Measurements from ENCODE around the gene GPR161. TPM values are rescaled to one million over a fixed set of nuclear protein-coding genes. Genes with fewer than 3 reads are reported as not detected.

The GPR161 gene
- total RNA-seq, 2 experiments from 2014 or later, result not detected

- H3K4me1 ChIP-seq (ENCODE audit: insufficient read depth, low read length), result peaks cover 22% of the 10 kb centered on the region
- Mint-ChIP-seq H3K36me3 (ENCODE audit: low read depth) (peaks cover 8% of the 10 kb centered on the region), H3K4me1 (ENCODE audit: low read depth) (peaks cover 20% of the 10 kb centered on the region), H3K4me3 (no peak overlapping the region), H3K9me3 (no peaks in the 10 kb centered on the region), H3K27me3 (peaks cover 5% of the 10 kb centered on the region), H3K27ac (no peak overlapping the region)
- no peaks in the 10 kb centered on the region for H3K9me3 ChIP-seq (ENCODE audit: control insufficient read depth in 1 of 2, insufficient read depth in 1 of 2, low read length in 2 of 2)
- TF ChIP-seq, protein P1, sequence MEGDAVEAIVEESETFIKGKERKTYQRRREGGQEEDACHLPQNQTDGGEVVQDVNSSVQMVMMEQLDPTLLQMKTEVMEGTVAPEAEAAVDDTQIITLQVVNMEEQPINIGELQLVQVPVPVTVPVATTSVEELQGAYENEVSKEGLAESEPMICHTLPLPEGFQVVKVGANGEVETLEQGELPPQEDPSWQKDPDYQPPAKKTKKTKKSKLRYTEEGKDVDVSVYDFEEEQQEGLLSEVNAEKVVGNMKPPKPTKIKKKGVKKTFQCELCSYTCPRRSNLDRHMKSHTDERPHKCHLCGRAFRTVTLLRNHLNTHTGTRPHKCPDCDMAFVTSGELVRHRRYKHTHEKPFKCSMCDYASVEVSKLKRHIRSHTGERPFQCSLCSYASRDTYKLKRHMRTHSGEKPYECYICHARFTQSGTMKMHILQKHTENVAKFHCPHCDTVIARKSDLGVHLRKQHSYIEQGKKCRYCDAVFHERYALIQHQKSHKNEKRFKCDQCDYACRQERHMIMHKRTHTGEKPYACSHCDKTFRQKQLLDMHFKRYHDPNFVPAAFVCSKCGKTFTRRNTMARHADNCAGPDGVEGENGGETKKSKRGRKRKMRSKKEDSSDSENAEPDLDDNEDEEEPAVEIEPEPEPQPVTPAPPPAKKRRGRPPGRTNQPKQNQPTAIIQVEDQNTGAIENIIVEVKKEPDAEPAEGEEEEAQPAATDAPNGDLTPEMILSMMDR (IDR thresholded peaks at IDR 0.05), result no peak
- DNase-seq (no peak), ATAC-seq (ENCODE audit: poor library complexity) (no peak)
- no peaks in the 10 kb centered on the region for H3K27me3 ChIP-seq (ENCODE audit: control insufficient read depth in 1 of 2, insufficient read depth in 2 of 2, low read length in 2 of 2)
- CTCF ChIA-PET, result interaction anchor here (1.1 kb wide), 3 partner anchors 56 to 1307 kb away, joined by 3 to 5 read pairs (median 3); no protein-coding TSS in a partner anchor
- peak overlapping the region; percentile 89 for H3K4me3 ChIP-seq (ENCODE audit: low read length)
- peaks cover 5% of the 10 kb centered on the region for H3K36me3 ChIP-seq (ENCODE audit: insufficient read depth, low read length)
- H3K27ac ChIP-seq (ENCODE audit: low read depth in 1 of 2, low read length in 2 of 2), result peak overlapping the region; percentile 95 to 96
- intact Hi-C loops (cut with DNase I, micrococcal nuclease), result loop anchor here (1.0 to 10.0 kb wide), 11 partner anchors 47 to 1895 kb away; partner anchors contain the start of genes BLZF1 (in 2 of the 2), NME7 (in 2 of the 2), ATP1B1 (in 1 of the 2) and DCAF6 (in 1 of the 2)
- POLR2A ChIA-PET, result interaction anchor here (0.6 to 1.1 kb wide), 4 partner anchors 10 to 48 kb away, joined by 3 to 5 read pairs (median 3); partner anchors contain the start of gene SFT2D2
Observed at GRCh38 chr1:168179438-168180147, 42.9 kb upstream of the GPR161 start.

GRCh38 chr1:168178638-168179437 lies 42.1 kb upstream of the GPR161 start, which contains the start of gene TIPRL:
Gene TIPRL (plus strand): TSS chr1:168178962. CDS start chr1:168179078, 116 bp downstream.
- no peaks in the 10 kb centered on the region for H3K27me3 ChIP-seq (ENCODE audit: control insufficient read depth in 1 of 2, insufficient read depth in 2 of 2, low read length in 2 of 2)
- Mint-ChIP-seq H3K36me3 (ENCODE audit: low read depth) (peaks cover 2% of the 10 kb centered on the region), H3K4me3 (no peak within 1 kb of the TSS), H3K9me3 (no peaks in the 10 kb centered on the region), H3K27ac (no peak within 1 kb of the TSS), H3K27me3 (peaks cover 12% of the 10 kb centered on the region), H3K4me1 (ENCODE audit: low read depth) (peaks cover 15% of the 10 kb centered on the region)
- ChIA-PET CTCF (interaction anchor here (1.1 kb wide), 3 partner anchors 57 to 1308 kb away, joined by 3 to 5 read pairs (median 3); no protein-coding TSS in a partner anchor), POLR2A (interaction anchor here (0.6 to 0.7 kb wide), 2 partner anchors 11 to 48 kb away, joined by 3 read pairs; no protein-coding TSS in a partner anchor)
- peak; percentile 85 to 97 (median 92) for DNase-seq
- intact Hi-C loops (cut with DNase I, micrococcal nuclease), result loop anchor here (1.0 to 10.0 kb wide), 9 partner anchors 48 to 1896 kb away; partner anchors contain the start of genes BLZF1 (in 2 of the 2), DCAF6 (in 2 of the 2), NME7 (in 2 of the 2) and ATP1B1 (in 1 of the 2)
- peak within 1 kb of the TSS; percentile 89 for H3K4me3 ChIP-seq (ENCODE audit: low read length)
- no peaks in the 10 kb centered on the region for H3K9me3 ChIP-seq (ENCODE audit: control insufficient read depth in 1 of 2, insufficient read depth in 1 of 2, low read length in 2 of 2)
- H3K27ac ChIP-seq (ENCODE audit: low read depth in 1 of 2, low read length in 2 of 2), result peak within 1 kb of the TSS; percentile 95 to 96
- H3K36me3 ChIP-seq (ENCODE audit: insufficient read depth, low read length), result peaks cover 3% of the 10 kb centered on the region
- peak; percentile 89 for ATAC-seq (ENCODE audit: poor library complexity)
- peaks cover 22% of the 10 kb centered on the region for H3K4me1 ChIP-seq (ENCODE audit: insufficient read depth, low read length)
- TF ChIP-seq, protein P1 (IDR thresholded peaks at IDR 0.05), result peak; percentile 63

GRCh38 chr1:168178227-168178637 lies 41.5 kb upstream of the GPR161 start:
- Histone ChIP-seq H3K27me3 (ENCODE audit: control insufficient read depth in 1 of 2, insufficient read depth in 2 of 2, low read length in 2 of 2) (peaks cover 2% of the 10 kb centered on the region in 2 experiments), H3K4me1 (ENCODE audit: insufficient read depth, low read length) (peaks cover 22% of the 10 kb centered on the region), H3K9me3 (ENCODE audit: control insufficient read depth in 1 of 2, insufficient read depth in 1 of 2, low read length in 2 of 2) (no peaks in the 10 kb centered on the region), H3K4me3 (ENCODE audit: low read length) (peak overlapping the region; percentile 89), H3K27ac (ENCODE audit: low read depth in 1 of 2, low read length in 2 of 2) (peak overlapping the region; percentile 95 to 96), H3K36me3 (ENCODE audit: insufficient read depth, low read length) (no peaks in the 10 kb centered on the region)
- no peaks in the 10 kb centered on the region for H3K9me3 Mint-ChIP-seq
- no peak for DNase-seq
- POLR2A ChIA-PET, result no interaction called here
- CTCF ChIA-PET, result interaction anchor here (1.1 kb wide), 2 partner anchors 57 to 1308 kb away, joined by 3 to 5 read pairs; no protein-coding TSS in a partner anchor
- no peaks in the 10 kb centered on the region for H3K36me3 Mint-ChIP-seq (ENCODE audit: low read depth)
- no peak overlapping the region for H3K27ac Mint-ChIP-seq
- intact Hi-C loops (cut with DNase I, micrococcal nuclease), result loop anchor here (1.0 to 10.0 kb wide), 9 partner anchors 49 to 1897 kb away; partner anchors contain the start of genes BLZF1 (in 2 of the 2), NME7 (in 2 of the 2), ATP1B1 (in 1 of the 2) and DCAF6 (in 1 of the 2)
- peaks cover 9% of the 10 kb centered on the region for H3K4me1 Mint-ChIP-seq (ENCODE audit: low read depth)
- peaks cover 18% of the 10 kb centered on the region for H3K27me3 Mint-ChIP-seq
- no peak overlapping the region for H3K4me3 Mint-ChIP-seq
- ATAC-seq (ENCODE audit: poor library complexity), result no peak
- TF ChIP-seq, protein P1 (IDR thresholded peaks at IDR 0.05), result no peak
